Suprapubic skin (tissue), 4 donors: ENCODE measurements around the gene POPDC2.

Experiments used
- CTCF ChIP-seq, 2 donors: fragments of 200-600 bp in 1 of 2; fragments of 450-650 bp in 1 of 2; sonication (generic) in 1 of 2; IDR thresholded peaks; one replicate each; pipeline ENCODE4 v1.5.1; 2016 to 2019; ENCODE audit warnings: antibody characterized with exemption in 2 of 2, mild to moderate bottlenecking in 1 of 2, moderate library complexity in 1 of 2
- POLR2A ChIP-seq, 2 donors: fragments of 450-650 bp; IDR thresholded peaks; one replicate each; pipeline ENCODE4 v1.6.1; 2017; ENCODE audit warnings: antibody characterized with exemption in 2 of 2, mild to moderate bottlenecking in 2 of 2, moderate library complexity in 2 of 2
- POLR2AphosphoS5 ChIP-seq, 3 donors: sonication (generic); formaldehyde crosslinking; IDR thresholded peaks; one replicate each; pipeline ENCODE4 v1.6.1; 2017; ENCODE audit warnings: antibody characterized with exemption in 3 of 3

- TF ChIP-seq CTCF (IDR thresholded peaks at IDR 0.05) (no peak), POLR2A (IDR thresholded peaks at IDR 0.05) (no peak), POLR2AphosphoS5 (IDR thresholded peaks at IDR 0.05) (no peak)
These were observed 29.5 kb downstream of the POPDC2 start for GRCh38 chr3:119630880-119631329.
